PC-3 (cell line): Measurements from ENCODE around the gene UBE2E2. TPM values are rescaled to one million over a fixed set of nuclear protein-coding genes. Genes with fewer than 3 reads are reported as not detected.

Experiments used
- ATAC-seq: fragments of 200-7000 bp; cut with Tn5 transposase; 2 replicates; pipeline ENCODE4 v1.9.1; 2020; ENCODE audit warnings: mild to moderate bottlenecking, moderate library complexity
- BruUV-seq: library from RNA; stranded (reverse); fragments of 400-500 nt; replicated peaks from 2 replicates; lab custom pipeline; 2021; lab: Mats Ljungman, UMichigan
- CTCF ChIA-PET: fragments of 300-600 bp; sonication (Branson Sonifier 250); formaldehyde crosslinking; loops from one replicate; lab custom pipeline; 2022; ENCODE audit warnings: antibody characterized with exemption; lab: Charles Lee
- POLR2A ChIA-PET: fragments of 300-600 bp; sonication (Branson Sonifier 250); formaldehyde crosslinking; loops from one replicate; lab custom pipeline; 2022; ENCODE audit warnings: antibody characterized with exemption; ENCODE audit not compliant: unreplicated experiment; lab: Charles Lee
- DNase-seq: peaks from one replicate; pipeline ENCODE4 v3.0.0-alpha.2; 2015
- H2AFZ ChIP-seq: fragments of 300-600 bp; sonication (generic); 2 replicates; pipeline ENCODE4 v1.6.0; 2016; ENCODE audit warnings: antibody characterized with exemption, low read length
- H3F3A ChIP-seq: fragments of 300-600 bp; sonication (generic); one replicate; pipeline ENCODE4 v1.6.0; 2017; ENCODE audit warnings: antibody characterized with exemption, low read length, control low read depth, mild to moderate bottlenecking; ENCODE audit not compliant: unreplicated experiment
- H3K27ac ChIP-seq: fragments of 300-600 bp; sonication (generic); 2 replicates; pipeline ENCODE4 v1.5.1; 2016; ENCODE audit warnings: mild to moderate bottlenecking, low read length
- H3K27me3 ChIP-seq: fragments of 300-600 bp; sonication (generic); 2 replicates; pipeline ENCODE4 v1.6.1; 2016; ENCODE audit warnings: low read length, mixed read lengths
- H3K36me3 ChIP-seq: fragments of 300-600 bp; sonication (generic); 2 replicates; pipeline ENCODE4 v1.6.1; 2016; ENCODE audit warnings: low read depth, mixed run types, low read length, mixed read lengths
- H3K4me1 ChIP-seq: fragments of 300-600 bp; sonication (generic); 2 replicates; pipeline ENCODE4 v1.5.1; 2016; ENCODE audit warnings: low read length; ENCODE audit not compliant: insufficient read depth
- H3K4me2 ChIP-seq: fragments of 300-600 bp; sonication (generic); 2 replicates; pipeline ENCODE4 v1.6.0; 2016; ENCODE audit warnings: low read length
- H3K4me3 ChIP-seq: fragments of 300-600 bp; sonication (generic); 2 replicates; pipeline ENCODE4 v1.5.1; 2016; ENCODE audit warnings: mild to moderate bottlenecking, low read length, mixed read lengths
- H3K79me2 ChIP-seq: fragments of 300-600 bp; sonication (generic); 2 replicates; pipeline ENCODE4 v1.6.1; 2017; ENCODE audit warnings: low read length, mixed read lengths
- H3K9ac ChIP-seq: fragments of 300-600 bp; sonication (generic); 2 replicates; pipeline ENCODE4 v1.6.0; 2016; ENCODE audit warnings: mild to moderate bottlenecking, low read length
- H3K9me2 ChIP-seq: fragments of 300-600 bp; sonication (generic); replicated peaks from 2 replicates; pipeline ENCODE4 v1.6.1; 2016; ENCODE audit warnings: mixed run types, low read length, mixed read lengths
- H3K9me3 ChIP-seq: fragments of 300-600 bp; sonication (generic); 2 replicates; pipeline ENCODE4 v1.6.1; 2016; ENCODE audit warnings: low read length, mixed read lengths
- H4K20me1 ChIP-seq: fragments of 300-600 bp; sonication (generic); 2 replicates; pipeline ENCODE4 v1.6.1; 2016; ENCODE audit warnings: low read length, mixed read lengths
- CTCF ChIP-seq: fragments of 300-600 bp; sonication (generic); conservative IDR thresholded peaks from 2 replicates; pipeline ENCODE4 v1.5.1; 2017; ENCODE audit warnings: antibody characterized with exemption, low read depth, mild to moderate bottlenecking, low read length
- EZH2 ChIP-seq: fragments of 300-600 bp; sonication (generic); IDR thresholded peaks from one replicate; pipeline ENCODE4 v1.6.1; 2017; ENCODE audit warnings: antibody characterized with exemption, mild to moderate bottlenecking, low read length; ENCODE audit not compliant: unreplicated experiment
- EZH2phosphoT487 ChIP-seq: fragments of 300-600 bp; sonication (generic); IDR thresholded peaks from 2 replicates; pipeline ENCODE4 v1.6.1; 2018; ENCODE audit warnings: mild to moderate bottlenecking, antibody characterized with exemption, low read length, borderline replicate concordance
- intact Hi-C: fragments of 100-400 bp; cut with micrococcal nuclease; formaldehyde crosslinking; loops from 2 replicates; pipeline ENCODE4 v1.9.0; 2023
- total RNA-seq: library from RNA; depleted of rRNA; stranded (reverse); fragments of >200 nt; gene quantifications from 2 replicates; pipeline ENCODE4 v1.2.3, GENCODE V29; 2014

The UBE2E2 gene
- total RNA-seq, 1 experiment from 2014 or later, result 25.6 TPM

- H3K9ac ChIP-seq, result no peak overlapping the region
- no peaks in the 10 kb centered on the region for H3K9me2 ChIP-seq
- H4K20me1 ChIP-seq, result no peaks in the 10 kb centered on the region
- no peaks in the 10 kb centered on the region for H3F3A ChIP-seq
- H3K27me3 ChIP-seq, result no peaks in the 10 kb centered on the region
- BruUV-seq, result no TSS peak
- H3K9me3 ChIP-seq, result no peaks in the 10 kb centered on the region
- no peaks in the 10 kb centered on the region; the same call in 1 of the 2 replicates for H3K36me3 ChIP-seq
- H3K4me2 ChIP-seq, result no peak overlapping the region
- no peak overlapping the region for H3K4me3 ChIP-seq
- H2AFZ ChIP-seq, result no peak overlapping the region
- DNase-seq (no peak), ATAC-seq (no peak)
- ChIA-PET POLR2A (no interaction called here), CTCF (no interaction called here)
- H3K79me2 ChIP-seq, result peaks cover 20% of the 10 kb centered on the region
- H3K4me1 ChIP-seq, result peaks cover 14% of the 10 kb centered on the region
- TF ChIP-seq CTCF (no peak), EZH2 (no peak), EZH2phosphoT487 (no peak)
- no peak overlapping the region for H3K27ac ChIP-seq
- intact Hi-C loops, result loop anchor here (5.0 kb wide), 1 partner anchor 350 kb away; no protein-coding TSS in a partner anchor
Observed at GRCh38 chr3:23271876-23272741, 69.0 kb downstream of the UBE2E2 start.

DNA sequence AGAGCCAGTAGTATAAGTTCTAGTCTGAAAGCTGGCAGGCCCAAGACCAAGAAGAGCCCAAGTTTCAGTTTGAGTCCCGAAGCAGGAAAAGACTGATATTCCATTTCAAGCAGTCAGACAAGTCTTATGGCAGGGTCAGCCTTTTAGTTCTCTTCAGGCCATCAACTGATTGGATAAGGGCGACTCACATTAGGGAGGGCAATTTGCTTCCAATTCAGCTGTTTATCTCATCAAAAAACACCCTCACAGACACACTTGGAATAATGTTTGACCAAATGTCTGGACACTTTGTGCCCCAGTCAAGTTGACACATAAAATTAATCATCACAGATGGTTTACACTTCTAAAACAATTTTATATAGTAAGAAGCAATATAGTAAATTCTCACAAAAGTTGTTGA lies 69.7 kb downstream of the UBE2E2 start:
- TF ChIP-seq EZH2, result no peak
- TF ChIP-seq CTCF, result no peak
- TF ChIP-seq EZH2phosphoT487, result no peak
- BruUV-seq, result no TSS peak
- Histone ChIP-seq H2AFZ (no peak overlapping the region), H3F3A (no peaks in the 10 kb centered on the region), H3K27ac (peak overlapping the region; percentile 23), H3K79me2 (peaks cover 20% of the 10 kb centered on the region), H3K4me1 (peaks cover 14% of the 10 kb centered on the region), H3K4me3 (no peak overlapping the region), H3K36me3 (no peaks in the 10 kb centered on the region; the same call in 1 of the 2 replicates), H3K9me3 (no peaks in the 10 kb centered on the region), H3K9ac (no peak overlapping the region), H3K27me3 (no peaks in the 10 kb centered on the region), H3K9me2 (no peaks in the 10 kb centered on the region), H4K20me1 (no peaks in the 10 kb centered on the region), H3K4me2 (no peak overlapping the region)
- DNase-seq (no peak), ATAC-seq (no peak)
- POLR2A ChIA-PET, result no interaction called here
- intact Hi-C loops, result loop anchor here (5.0 kb wide), 1 partner anchor 351 kb away; no protein-coding TSS in a partner anchor
- CTCF ChIA-PET, result no interaction called here

GRCh38 chr3:23275061-23275460 lies 71.9 kb downstream of the UBE2E2 start:
- H3K9me3 ChIP-seq, result no peaks in the 10 kb centered on the region
- ChIA-PET CTCF (no interaction called here), POLR2A (no interaction called here)
- H4K20me1 ChIP-seq, result no peaks in the 10 kb centered on the region
- H3K4me3 ChIP-seq, result no peak overlapping the region
- no TSS peak for BruUV-seq
- no peaks in the 10 kb centered on the region; the same call in 1 of the 2 replicates for H3K36me3 ChIP-seq
- no peak overlapping the region for H3K4me2 ChIP-seq
- no peak overlapping the region for H2AFZ ChIP-seq
- TF ChIP-seq EZH2phosphoT487 (no peak), CTCF (no peak), EZH2 (no peak)
- intact Hi-C loops, result no loop called here
- no peaks in the 10 kb centered on the region for H3K27me3 ChIP-seq
- no peak overlapping the region for H3K9ac ChIP-seq
- no peaks in the 10 kb centered on the region for H3F3A ChIP-seq
- H3K27ac ChIP-seq, result no peak overlapping the region
- DNase-seq (no peak), ATAC-seq (no peak)
- H3K9me2 ChIP-seq, result no peaks in the 10 kb centered on the region
- H3K4me1 ChIP-seq, result peaks cover 14% of the 10 kb centered on the region
- peaks cover 20% of the 10 kb centered on the region for H3K79me2 ChIP-seq
